CD4-positive, CD25-positive, alpha-beta regulatory T cell (primary cell): ENCODE data around the gene CHST3. TPM values are rescaled to one million over a fixed set of nuclear protein-coding genes. Genes with fewer than 3 reads are reported as not detected.
A peak's percentile ranks its signal among the peaks of the same experiment; 100 is the strongest.
"Not testable (repeated sequence)": the region's sequence is repeated elsewhere in the genome, so short reads cannot be mapped to it uniquely, and the experiment has no call there.

ENCODE experiments used
- ATAC-seq, 2 donors: fragments of 150-1000 bp; cut with Tn5 transposase; one replicate each; pipeline ENCODE4 v1.10.0; 2021; ENCODE audit warnings: low read depth in 2 of 2, moderate number of reproducible peaks in 2 of 2, moderate library complexity in 1 of 2
- DNase-seq, 3 donors: peaks; one replicate each; pipeline versions ENCODE4 v3.0.0 to v3.0.0-alpha.2; 2012 to 2022; ENCODE audit warnings: mixed read lengths in 1 of 3
- H3K27ac ChIP-seq: one replicate; pipeline ENCODE4 v1.7.0; 2013; ENCODE audit warnings: mild to moderate bottlenecking, low read length; ENCODE audit not compliant: insufficient read depth, poor library complexity, severe bottlenecking
- H3K27me3 ChIP-seq: one replicate; pipeline ENCODE4 v1.7.0; 2013; ENCODE audit warnings: low read length; ENCODE audit not compliant: control insufficient read depth, insufficient read depth
- H3K36me3 ChIP-seq: one replicate; pipeline ENCODE4 v1.7.0; 2013; ENCODE audit warnings: mild to moderate bottlenecking, low read length, moderate library complexity; ENCODE audit not compliant: control insufficient read depth, insufficient read depth
- H3K4me1 ChIP-seq: 2 replicates; pipeline ENCODE4 v1.7.0; 2013; ENCODE audit warnings: mild to moderate bottlenecking, low read length; ENCODE audit not compliant: insufficient read depth, control insufficient read depth, poor library complexity, severe bottlenecking
- H3K4me3 ChIP-seq: one replicate; pipeline ENCODE4 v1.7.0; 2013; ENCODE audit warnings: low read depth, mild to moderate bottlenecking, low read length, moderate library complexity
- H3K9me3 ChIP-seq, 2 experiments: 1 replicate in 1 of 2; 2 replicates in 1 of 2; pipeline ENCODE4 v1.7.0; 2013; ENCODE audit warnings: low read length in 2 of 2, mild to moderate bottlenecking in 1 of 2, moderate library complexity in 1 of 2; ENCODE audit not compliant: control insufficient read depth in 2 of 2
- H3K27ac Mint-ChIP-seq, 3 donors: one replicate each; pipeline ENCODE4 v1.8.0; 2020 to 2022; ENCODE audit warnings: mild to moderate bottlenecking in 3 of 3, mixed read lengths in 3 of 3, moderate library complexity in 2 of 3
- H3K27me3 Mint-ChIP-seq: one replicate; pipeline ENCODE4 v1.8.0; 2022; ENCODE audit warnings: mild to moderate bottlenecking, mixed read lengths
- H3K36me3 Mint-ChIP-seq: one replicate; pipeline ENCODE4 v1.8.0; 2020; ENCODE audit warnings: mixed read lengths
- H3K4me1 Mint-ChIP-seq, 4 donors: one replicate each; pipeline ENCODE4 v1.8.0; 2020 to 2022; ENCODE audit warnings: mixed read lengths in 4 of 4, mild to moderate bottlenecking in 1 of 4
- H3K4me3 Mint-ChIP-seq, 4 donors: one replicate each; pipeline ENCODE4 v1.8.0; 2020 to 2022; ENCODE audit warnings: mild to moderate bottlenecking in 4 of 4, mixed read lengths in 4 of 4, moderate library complexity in 3 of 4
- H3K9me3 Mint-ChIP-seq, 7 donors: one replicate each; pipeline ENCODE4 v1.8.0; 2020 to 2022; ENCODE audit warnings: mixed read lengths in 7 of 7, mild to moderate bottlenecking in 3 of 7, moderate library complexity in 2 of 7
- polyA plus RNA-seq, 4 donors: library from polyadenylated mRNA; unstranded; fragments of 300-500 nt; fragmentation: Illumina TruSeq; gene quantifications; one replicate each; pipeline ENCODE4 v1.2.3, GENCODE V29; 2021
- total RNA-seq: library from RNA; stranded (reverse); gene quantifications from one replicate; pipeline ENCODE4 v1.2.3, GENCODE V29; 2022

CHST3 gene
- total RNA-seq (not detected), polyA plus RNA-seq (not detected)

- peak in 1 of 2 donors; percentile 20 for ATAC-seq
- H3K27ac Mint-ChIP-seq = no peak within 1 kb of the TSS
- Histone ChIP-seq H3K27me3 (peaks cover 11% of the 10 kb centered on the region), H3K36me3 (no peaks in the 10 kb centered on the region), H3K27ac (no peak within 1 kb of the TSS), H3K4me3 (no peak within 1 kb of the TSS), H3K4me1 (peaks cover 14% of the 10 kb centered on the region), H3K9me3 (no peaks in the 10 kb centered on the region)
- no peaks in the 10 kb centered on the region for H3K36me3 Mint-ChIP-seq
- DNase-seq = peak in 1 of 3 donors; percentile 20
- no peaks in the 10 kb centered on the region for H3K9me3 Mint-ChIP-seq
- H3K27me3 Mint-ChIP-seq = peaks cover 67% of the 10 kb centered on the region
- H3K4me1 Mint-ChIP-seq = peaks cover 0 to 14% (median 1%) of the 10 kb centered on the region in 4 donors
- peak within 1 kb of the TSS; percentile 61 to 81 (median 70) for H3K4me3 Mint-ChIP-seq
Measured at GRCh38 chr10:71964098-71964742, at the start of gene CHST3. Gene CHST3 (plus strand): TSS chr10:71964395. CDS start chr10:72005843, 41,448 bp downstream.

GRCh38 chr10:71916827-71917226, 47.4 kb upstream of the CHST3 start:
- DNase-seq = no peak
- no peaks in the 10 kb centered on the region for H3K36me3 ChIP-seq
- peaks cover 0 to 2% of the 10 kb centered on the region in 2 experiments for H3K9me3 ChIP-seq
- Mint-ChIP-seq H3K9me3 (peaks cover 0 to 5% (median 2%) of the 10 kb centered on the region in 7 donors), H3K4me1 (peaks cover 0 to 3% (median 0%) of the 10 kb centered on the region in 4 donors), H3K36me3 (no peaks in the 10 kb centered on the region), H3K4me3 (no peak overlapping the region), H3K27ac (no peak overlapping the region), H3K27me3 (peaks cover 22% of the 10 kb centered on the region)
- no peaks in the 10 kb centered on the region for H3K27me3 ChIP-seq
- no peak for ATAC-seq
- H3K4me1 ChIP-seq = no peaks in the 10 kb centered on the region
- H3K4me3 ChIP-seq = no peak overlapping the region
- H3K27ac ChIP-seq = no peak overlapping the region

- no peaks in the 10 kb centered on the region for H3K36me3 ChIP-seq
- no peaks in the 10 kb centered on the region for H3K4me1 ChIP-seq
- peaks cover 0 to 2% of the 10 kb centered on the region in 2 experiments for H3K9me3 ChIP-seq
- no peak overlapping the region for H3K4me3 ChIP-seq
- H3K27ac ChIP-seq = no peak overlapping the region
- no peaks in the 10 kb centered on the region for H3K27me3 ChIP-seq
- Mint-ChIP-seq H3K27ac (no peak overlapping the region), H3K27me3 (peaks cover 22% of the 10 kb centered on the region), H3K9me3 (peaks cover 0 to 5% (median 2%) of the 10 kb centered on the region in 7 donors), H3K4me3 (no peak overlapping the region), H3K4me1 (peaks cover 0 to 3% (median 1%) of the 10 kb centered on the region in 4 donors), H3K36me3 (no peaks in the 10 kb centered on the region)
- ATAC-seq (no peak), DNase-seq (no peak)
Measured at GRCh38 chr10:71918992-71919391, 45.2 kb upstream of the CHST3 start.

- not testable (repeated sequence) for H3K9me3 ChIP-seq, H3K27ac ChIP-seq, H3K4me3 ChIP-seq, H3K27me3 ChIP-seq, DNase-seq, H3K36me3 Mint-ChIP-seq, H3K4me1 Mint-ChIP-seq, H3K36me3 ChIP-seq, H3K9me3 Mint-ChIP-seq, H3K4me3 Mint-ChIP-seq, H3K4me1 ChIP-seq, ATAC-seq
- Mint-ChIP-seq H3K27me3 (peaks cover 19% of the 10 kb centered on the region), H3K27ac (peak overlapping the region in 1 of 3 donors; percentile 60)
Measured at GRCh38 chr10:71919956-71920539, 44.1 kb upstream of the CHST3 start.

- peak overlapping the region in 1 of 3 donors; percentile 60 for H3K27ac Mint-ChIP-seq
- peaks cover 0 to 5% (median 2%) of the 10 kb centered on the region in 7 donors for H3K9me3 Mint-ChIP-seq
- no peak overlapping the region for H3K4me3 ChIP-seq
- H3K4me1 ChIP-seq = no peaks in the 10 kb centered on the region
- ATAC-seq (no peak), DNase-seq (no peak)
- no peak overlapping the region for H3K4me3 Mint-ChIP-seq
- peaks cover 0 to 3% (median 1%) of the 10 kb centered on the region in 4 donors for H3K4me1 Mint-ChIP-seq
- no peaks in the 10 kb centered on the region for H3K36me3 ChIP-seq
- peaks cover 18% of the 10 kb centered on the region for H3K27me3 Mint-ChIP-seq
- peaks cover 0 to 2% of the 10 kb centered on the region in 2 experiments for H3K9me3 ChIP-seq
- no peak overlapping the region for H3K27ac ChIP-seq
- H3K27me3 ChIP-seq = no peaks in the 10 kb centered on the region
- H3K36me3 Mint-ChIP-seq = no peaks in the 10 kb centered on the region
Measured at GRCh38 chr10:71920540-71921323, 43.5 kb upstream of the CHST3 start.

- H3K36me3 ChIP-seq = no peaks in the 10 kb centered on the region
- H3K4me3 ChIP-seq = no peak overlapping the region
- ATAC-seq = no peak
- no peak for DNase-seq
- Mint-ChIP-seq H3K4me3 (no peak overlapping the region), H3K4me1 (peaks cover 0 to 3% (median 1%) of the 10 kb centered on the region in 4 donors), H3K27ac (no peak overlapping the region), H3K36me3 (no peaks in the 10 kb centered on the region), H3K9me3 (peaks cover 0 to 5% (median 2%) of the 10 kb centered on the region in 7 donors), H3K27me3 (peaks cover 13% of the 10 kb centered on the region)
- no peaks in the 10 kb centered on the region for H3K4me1 ChIP-seq
- no peaks in the 10 kb centered on the region for H3K27me3 ChIP-seq
- peaks cover 0 to 2% of the 10 kb centered on the region in 2 experiments for H3K9me3 ChIP-seq
- H3K27ac ChIP-seq = no peak overlapping the region
Measured at GRCh38 chr10:71921324-71922027, 42.7 kb upstream of the CHST3 start.

GRCh38 chr10:71923138-71923692, 41.0 kb upstream of the CHST3 start:
- no peak for DNase-seq
- peaks cover 9% of the 10 kb centered on the region for H3K27me3 Mint-ChIP-seq
- no peaks in the 10 kb centered on the region for H3K36me3 Mint-ChIP-seq
- no peak for ATAC-seq
- no peak overlapping the region for H3K27ac Mint-ChIP-seq
- Histone ChIP-seq H3K4me1 (no peaks in the 10 kb centered on the region), H3K36me3 (no peaks in the 10 kb centered on the region), H3K27me3 (no peaks in the 10 kb centered on the region), H3K27ac (no peak overlapping the region), H3K9me3 (no peaks in the 10 kb centered on the region), H3K4me3 (no peak overlapping the region)
- peaks cover 0 to 1% (median 0%) of the 10 kb centered on the region in 7 donors for H3K9me3 Mint-ChIP-seq
- H3K4me1 Mint-ChIP-seq = peaks cover 0 to 3% (median 1%) of the 10 kb centered on the region in 4 donors
- no peak overlapping the region for H3K4me3 Mint-ChIP-seq
